ENCODE measurements around the gene LYRM4.

DNA sequence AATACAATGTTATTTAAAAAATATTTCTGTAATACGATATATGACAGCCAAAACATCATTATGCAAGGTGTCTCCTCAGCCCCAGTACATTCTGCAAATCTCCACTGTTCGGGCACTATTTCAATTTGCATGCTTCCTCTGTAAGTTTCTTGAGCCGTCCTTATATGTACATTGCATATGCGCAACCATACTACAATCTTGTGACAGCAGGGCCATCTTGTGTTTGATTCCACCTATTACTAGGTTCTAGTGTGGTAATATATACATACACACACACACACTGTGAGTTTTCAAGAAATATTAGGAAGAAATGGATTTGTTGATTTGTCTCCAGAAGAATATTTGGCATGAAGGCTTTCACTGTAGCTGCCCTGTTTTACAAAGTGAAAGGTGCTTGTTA is 9.8 kb downstream of the LYRM4 start:
- TF ChIP-seq POLR2A (conservative IDR thresholded peaks at IDR 0.05) = no peak
- TF ChIP-seq FOSL1 (tag; conservative IDR thresholded peaks at IDR 0.05) = no peak
- TF ChIP-seq ZBTB1 (CRISPR knock-in tag; IDR thresholded peaks at IDR 0.05; ENCODE audit: borderline replicate concordance, low read depth) = no peak
- TF ChIP-seq ZNF830 (CRISPR knock-in tag; IDR thresholded peaks at IDR 0.05) = no peak
- no peak for TF ChIP-seq CTCF (IDR thresholded peaks at IDR 0.05 in 2 of 3, conservative IDR thresholded peaks at IDR 0.05 in 1 of 3; ENCODE audit: insufficient read depth in 2 of 3, low read depth in 1 of 3, low read length in 3 of 3)
- TF ChIP-seq KHSRP (IDR thresholded peaks at IDR 0.05) = no peak

Data from K562 (cell line).